ENCODE data around the gene CCDC85C. TPM values are rescaled to one million over a fixed set of nuclear protein-coding genes. Genes with fewer than 3 reads are reported as not detected.
A peak's percentile ranks its signal among the peaks of the same experiment; 100 is the strongest.

CCDC85C gene
- total RNA-seq, 1 experiment from 2014 or later, result 36.4 TPM

- Histone ChIP-seq H4K20me1 (ENCODE audit: low read length) (0 out of 2 replicates have a peak, but pooled peaks cover under 1% of the 10 kb centered on the region), H3K36me3 (ENCODE audit: low read depth, low read length) (no peaks in the 10 kb centered on the region), H3K27ac (ENCODE audit: low read length) (peak overlapping the region; percentile 84), H3K4me3 (ENCODE audit: low read length) (peak overlapping the region; percentile 37), H3K9me3 (ENCODE audit: low read length) (no peaks in the 10 kb centered on the region), H3K27me3 (ENCODE audit: low read length) (no peaks in the 10 kb centered on the region), H3K9ac (ENCODE audit: low read length) (peak overlapping the region; percentile 52), H3K79me2 (ENCODE audit: low read length) (peaks cover 86% of the 10 kb centered on the region), H3K4me2 (ENCODE audit: low read length) (peak overlapping the region; percentile 82), H3K4me1 (ENCODE audit: insufficient read depth, low read length) (peaks cover 67% of the 10 kb centered on the region), H3K9me2 (replicated peaks; ENCODE audit: low read length) (no peaks in the 10 kb centered on the region), H3F3A (ENCODE audit: low read length, unreplicated experiment) (no peaks in the 10 kb centered on the region), H2AFZ (ENCODE audit: low read length) (no peak overlapping the region)
- intact Hi-C loops (cut with micrococcal nuclease), result no loop called here
- peak; percentile 84 for DNase-seq
- TF ChIP-seq EZH2 (IDR thresholded peaks at IDR 0.05; ENCODE audit: low read length, unreplicated experiment), result no peak
- no peak for TF ChIP-seq EZH2phosphoT487 (IDR thresholded peaks at IDR 0.05; ENCODE audit: borderline replicate concordance, low read length)
- TF ChIP-seq CTCF (conservative IDR thresholded peaks at IDR 0.05; ENCODE audit: low read depth, low read length), result no peak
- ChIA-PET CTCF (no interaction called here), POLR2A (ENCODE audit: unreplicated experiment) (no interaction called here)
- ATAC-seq, result peak; percentile 37
- BruUV-seq (replicated peaks), result TSS peak; percentile 55
Measured at GRCh38 chr14:99579120-99579836, 24.7 kb downstream of the CCDC85C start.

DNA sequence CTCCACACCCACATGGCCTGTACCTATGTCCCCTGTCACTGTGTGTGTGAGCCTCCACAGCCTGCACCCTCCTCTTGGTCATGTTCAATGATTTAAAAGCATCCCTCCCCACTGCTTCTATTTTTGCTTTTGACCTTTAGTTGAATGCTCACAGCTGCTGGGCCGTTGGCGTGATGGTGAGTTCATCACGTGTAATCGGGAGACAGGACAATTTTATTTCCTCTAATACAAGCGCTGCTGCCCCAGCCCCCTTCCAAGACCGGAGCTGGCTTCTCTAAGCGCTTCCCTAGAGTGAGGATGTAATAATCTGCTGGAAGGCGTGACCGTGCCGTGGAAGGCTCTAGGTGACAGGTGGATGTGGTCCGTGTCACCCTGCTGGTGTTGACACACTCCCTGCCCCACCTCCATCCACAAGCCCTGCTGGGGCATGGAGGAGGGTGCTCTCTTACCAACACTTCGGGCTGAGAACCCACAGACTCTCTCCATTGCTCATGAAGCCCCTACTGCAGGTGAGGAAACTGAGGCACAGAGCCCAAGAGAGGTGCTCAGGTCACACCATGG is 25.4 kb downstream of the CCDC85C start:
- H3F3A ChIP-seq (ENCODE audit: low read length, unreplicated experiment), result no peaks in the 10 kb centered on the region
- no peaks in the 10 kb centered on the region for H3K36me3 ChIP-seq (ENCODE audit: low read depth, low read length)
- no TSS peak for BruUV-seq (replicated peaks)
- ChIA-PET POLR2A (ENCODE audit: unreplicated experiment) (no interaction called here), CTCF (no interaction called here)
- no peaks in the 10 kb centered on the region for H4K20me1 ChIP-seq (ENCODE audit: low read length)
- H3K9me3 ChIP-seq (ENCODE audit: low read length), result no peaks in the 10 kb centered on the region
- intact Hi-C loops (cut with micrococcal nuclease), result no loop called here
- peak overlapping the region; percentile 52 for H3K9ac ChIP-seq (ENCODE audit: low read length)
- H3K4me3 ChIP-seq (ENCODE audit: low read length), result peak overlapping the region; percentile 37
- peaks cover 86% of the 10 kb centered on the region for H3K79me2 ChIP-seq (ENCODE audit: low read length)
- peak overlapping the region; percentile 84 for H3K27ac ChIP-seq (ENCODE audit: low read length)
- peak overlapping the region; percentile 82 for H3K4me2 ChIP-seq (ENCODE audit: low read length)
- TF ChIP-seq EZH2phosphoT487 (IDR thresholded peaks at IDR 0.05; ENCODE audit: borderline replicate concordance, low read length) (no peak), EZH2 (IDR thresholded peaks at IDR 0.05; ENCODE audit: low read length, unreplicated experiment) (no peak), CTCF (conservative IDR thresholded peaks at IDR 0.05; ENCODE audit: low read depth, low read length) (no peak)
- no peaks in the 10 kb centered on the region for H3K27me3 ChIP-seq (ENCODE audit: low read length)
- no peaks in the 10 kb centered on the region for H3K9me2 ChIP-seq (replicated peaks; ENCODE audit: low read length)
- DNase-seq (peak; percentile 41), ATAC-seq (no peak)
- peaks cover 71% of the 10 kb centered on the region for H3K4me1 ChIP-seq (ENCODE audit: insufficient read depth, low read length)
- H2AFZ ChIP-seq (ENCODE audit: low read length), result no peak overlapping the region

All from PC-3 (cell line).